Naive thymus-derived CD8-positive, alpha-beta T cell (primary cell): ENCODE results near the gene C1QBP. TPM values are rescaled to one million over a fixed set of nuclear protein-coding genes. Genes with fewer than 3 reads are reported as not detected.
"Not testable (repeated sequence)": the region's sequence is repeated elsewhere in the genome, so short reads cannot be mapped to it uniquely, and the experiment has no call there.

Source experiments
- ATAC-seq, 2 donors: fragments of 150-1000 bp; cut with Tn5 transposase in 1 of 2; sonication (Bioruptor Pico), chemical (Tn5 transposase) in 1 of 2; 1 replicate in 1 of 2; 2 replicates in 1 of 2; pipeline ENCODE4 v1.10.0; 2021; ENCODE audit warnings: mild to moderate bottlenecking in 2 of 2, moderate library complexity in 2 of 2
- POLR2A ChIA-PET: fragments of 350-600 bp; sonication (Branson Sonifier 250); formaldehyde crosslinking; loops from one replicate; lab custom pipeline; 2021; ENCODE audit warnings: antibody characterized with exemption; lab: Charles Lee
- DNase-seq, 10 donors: peaks; one replicate each; pipeline versions ENCODE4 v3.0.0 to v3.0.0-alpha.2; 2020 to 2022
- H3K27ac Mint-ChIP-seq, 10 donors: one replicate each; pipeline ENCODE4 v1.8.0; 2020 to 2022; ENCODE audit warnings: mild to moderate bottlenecking in 10 of 10, mixed read lengths in 10 of 10, moderate library complexity in 4 of 10, inconsistent platforms in 1 of 10
- H3K27me3 Mint-ChIP-seq, 5 donors: one replicate each; pipeline ENCODE4 v1.8.0; 2021 to 2022; ENCODE audit warnings: mixed read lengths in 5 of 5
- H3K36me3 Mint-ChIP-seq, 3 donors: one replicate each; pipeline ENCODE4 v1.8.0; 2020 to 2022; ENCODE audit warnings: mixed read lengths in 3 of 3, mild to moderate bottlenecking in 2 of 3, inconsistent platforms in 1 of 3
- H3K4me1 Mint-ChIP-seq, 4 donors: one replicate each; pipeline ENCODE4 v1.8.0; 2021 to 2022; ENCODE audit warnings: mixed read lengths in 4 of 4
- H3K4me3 Mint-ChIP-seq, 10 donors: one replicate each; pipeline ENCODE4 v1.8.0; 2020 to 2022; ENCODE audit warnings: mild to moderate bottlenecking in 10 of 10, mixed read lengths in 10 of 10, moderate library complexity in 6 of 10, inconsistent platforms in 1 of 10
- H3K9me3 Mint-ChIP-seq, 9 donors: one replicate each; pipeline ENCODE4 v1.8.0; 2020 to 2022; ENCODE audit warnings: mixed read lengths in 9 of 9, mild to moderate bottlenecking in 3 of 9, inconsistent platforms in 1 of 9, moderate library complexity in 1 of 9
- polyA plus RNA-seq, 3 donors: library from polyadenylated mRNA; unstranded; fragments of 300-500 nt; fragmentation: Illumina TruSeq; gene quantifications; one replicate each; pipeline ENCODE4 v1.2.3, GENCODE V29; 2021
- total RNA-seq, 8 experiments: library from RNA in 2 of 8; stranded (reverse) in 2 of 8; gene quantifications; one replicate each; pipeline ENCODE4 v1.2.3 and lab custom pipeline; 2021 to 2026

C1QBP gene
- total and polyA plus RNA-seq, 5 experiments from 2014 or later = 89.9 to 308 (median 276) TPM

DNA sequence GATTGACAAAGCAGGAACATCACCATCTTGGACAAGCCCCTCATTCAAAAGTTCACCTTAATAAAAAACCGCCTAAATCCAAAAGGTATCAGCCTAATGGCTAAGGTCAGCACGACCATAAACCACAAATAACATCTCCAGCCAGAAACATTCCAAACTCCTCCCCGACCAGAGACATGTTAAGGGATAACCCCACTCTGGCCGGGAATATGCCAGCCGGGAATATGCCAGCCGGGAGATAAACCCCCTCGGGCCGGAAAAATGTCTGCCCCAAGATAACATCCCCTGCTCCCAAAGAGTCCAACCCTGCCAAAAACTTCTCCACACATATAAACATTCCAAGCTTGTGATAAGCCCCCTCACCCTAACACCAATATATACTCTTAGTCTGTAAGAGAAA is 28.5 kb upstream of the C1QBP start:
- no peak for ATAC-seq
- peak overlapping the region; percentile 72 to 91 (median 84) for H3K4me3 Mint-ChIP-seq

DNA sequence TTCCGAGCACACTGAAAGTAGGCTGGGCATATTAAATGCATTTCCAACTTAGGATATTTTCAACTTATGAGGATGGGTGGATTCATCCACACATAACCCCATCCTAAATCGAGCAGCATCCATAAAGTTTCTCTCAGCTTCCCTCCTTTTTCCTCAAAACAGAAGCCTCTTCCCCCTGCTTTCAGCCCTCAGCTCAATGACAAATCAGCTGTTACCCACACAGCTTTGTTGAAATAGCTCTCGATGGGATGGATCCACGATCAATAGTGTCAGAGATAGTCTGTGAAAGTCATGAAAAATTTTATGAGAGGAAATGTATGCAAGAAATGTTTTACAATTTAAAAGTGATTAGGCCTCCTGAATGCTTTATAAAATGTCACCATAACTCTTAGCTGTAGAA is 27.3 kb upstream of the C1QBP start:
- peaks cover 0 to 21% (median 0%) of the 10 kb centered on the region in 3 donors for H3K36me3 Mint-ChIP-seq
- POLR2A ChIA-PET = no interaction called here
- no peak for DNase-seq
- H3K27me3 Mint-ChIP-seq = no peaks in the 10 kb centered on the region
- H3K4me3 Mint-ChIP-seq = peak overlapping the region in 1 of 10 donors; percentile 72
- no peaks in the 10 kb centered on the region for H3K9me3 Mint-ChIP-seq
- no peak for ATAC-seq
- H3K4me1 Mint-ChIP-seq = peaks cover 27 to 43% (median 39%) of the 10 kb centered on the region in 4 donors
- H3K27ac Mint-ChIP-seq = peak overlapping the region in 3 of 10 donors; percentile 35 to 36 (median 36)

More for the DNA sequence above, 28.5 kb upstream of the C1QBP start:
- no peaks in the 10 kb centered on the region for H3K27me3 Mint-ChIP-seq
- peak overlapping the region; percentile 3 to 85 (median 54) for H3K27ac Mint-ChIP-seq
- no peak for DNase-seq
- H3K36me3 Mint-ChIP-seq = peaks cover 0 to 22% (median 0%) of the 10 kb centered on the region in 3 donors
- POLR2A ChIA-PET = interaction anchor here (2.1 kb wide), 1 partner anchor 19 kb away, joined by 41 read pairs; the partner anchor contains the start of genes DERL2 and MIS12
- H3K9me3 Mint-ChIP-seq = no peaks in the 10 kb centered on the region
- peaks cover 26 to 43% (median 39%) of the 10 kb centered on the region in 4 donors for H3K4me1 Mint-ChIP-seq

- Mint-ChIP-seq H3K9me3 (no peaks in the 10 kb centered on the region), H3K4me1 (peaks cover 27 to 41% (median 38%) of the 10 kb centered on the region in 4 donors), H3K27ac (peak overlapping the region in 5 of 10 donors; percentile 1 to 61 (median 19)), H3K36me3 (peaks cover 0 to 35% (median 4%) of the 10 kb centered on the region in 3 donors), H3K4me3 (peak overlapping the region in 1 of 10 donors; percentile 26), H3K27me3 (no peaks in the 10 kb centered on the region)
- DNase-seq (no peak), ATAC-seq (no peak)
- POLR2A ChIA-PET = no interaction called here
These were observed 26.0 kb upstream of the C1QBP start for GRCh38 chr17:5464717-5465507.

DNA sequence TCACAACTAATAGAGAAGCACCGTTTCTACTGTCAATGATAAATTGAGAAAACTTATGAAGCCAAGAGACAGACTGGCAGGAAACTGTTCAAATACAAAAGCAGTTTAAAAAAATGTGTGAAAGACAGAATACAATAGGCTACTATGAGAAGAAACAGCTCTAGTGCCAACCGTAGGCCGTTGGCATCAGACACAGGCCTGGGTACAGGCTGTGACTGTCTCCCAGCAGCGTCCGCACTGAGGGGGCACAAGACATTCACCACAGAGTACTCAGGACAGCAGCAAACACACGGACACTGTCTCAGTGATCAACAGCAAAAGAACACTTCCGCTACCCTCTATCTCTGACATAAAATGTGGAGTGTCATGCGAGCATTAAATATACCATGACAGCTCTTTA is 7.8 kb upstream of the C1QBP start:
- no peak for DNase-seq
- Mint-ChIP-seq H3K9me3 (no peaks in the 10 kb centered on the region), H3K36me3 (peaks cover 0 to 89% (median 12%) of the 10 kb centered on the region in 3 donors), H3K27me3 (no peaks in the 10 kb centered on the region), H3K27ac (no peak overlapping the region), H3K4me1 (peaks cover 0 to 5% (median 0%) of the 10 kb centered on the region in 4 donors), H3K4me3 (no peak overlapping the region)
- no peak for ATAC-seq
- POLR2A ChIA-PET = interaction anchor here (1.5 kb wide), 1 partner anchor 7 kb away, joined by 5 read pairs; the partner anchor contains the start of gene C1QBP

GRCh38 chr17:5444209-5444608 is 5.3 kb upstream of the C1QBP start:
- Mint-ChIP-seq H3K4me1 (peaks cover 5 to 7% (median 6%) of the 10 kb centered on the region in 4 donors), H3K4me3 (no peak overlapping the region), H3K36me3 (peaks cover 0 to 65% (median 12%) of the 10 kb centered on the region in 3 donors), H3K27ac (no peak overlapping the region), H3K9me3 (no peaks in the 10 kb centered on the region), H3K27me3 (no peaks in the 10 kb centered on the region)
- no peak for ATAC-seq
- POLR2A ChIA-PET = no interaction called here
- no peak for DNase-seq

DNA sequence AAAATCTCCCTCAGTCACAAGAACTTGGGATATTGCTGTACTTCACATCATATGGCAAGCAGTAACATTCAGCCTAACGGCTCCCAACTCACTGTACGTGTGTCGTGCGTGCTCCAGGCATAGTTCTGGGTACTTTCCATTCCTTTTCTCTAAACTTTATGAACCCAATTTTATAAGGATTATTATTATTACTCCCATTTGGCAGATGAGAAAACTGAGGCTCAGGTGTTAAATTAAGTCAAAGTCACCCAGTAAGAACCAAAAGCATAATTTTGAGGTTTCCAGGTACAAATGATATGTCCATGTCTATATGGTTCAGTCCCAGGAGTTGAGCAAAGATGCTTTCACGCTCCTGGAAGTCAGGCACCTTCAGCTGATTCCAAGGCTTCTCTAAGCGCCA is 4.8 kb upstream of the C1QBP start:
- Mint-ChIP-seq H3K27ac (no peak overlapping the region), H3K4me3 (no peak overlapping the region), H3K9me3 (no peaks in the 10 kb centered on the region), H3K4me1 (peaks cover 5 to 8% (median 6%) of the 10 kb centered on the region in 4 donors), H3K36me3 (peaks cover 0 to 61% (median 10%) of the 10 kb centered on the region in 3 donors), H3K27me3 (no peaks in the 10 kb centered on the region)
- POLR2A ChIA-PET = no interaction called here
- ATAC-seq = no peak
- no peak for DNase-seq

DNA sequence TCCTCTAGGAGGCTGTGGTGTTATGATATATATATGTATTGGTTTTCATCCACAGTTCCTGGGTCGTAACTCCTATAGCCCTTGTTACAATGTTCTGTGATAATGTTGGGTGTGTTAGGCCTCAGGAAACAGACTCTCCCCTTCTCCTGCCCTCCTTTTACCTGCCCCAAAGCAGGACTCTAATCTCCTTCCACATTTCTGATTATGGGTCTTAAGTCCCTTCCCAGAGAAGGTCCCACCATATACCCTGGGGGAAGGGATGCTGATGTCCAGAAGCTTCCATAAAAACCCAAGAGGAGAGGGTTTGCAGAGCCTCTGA is 450 bp upstream of the C1QBP start:
- H3K4me1 Mint-ChIP-seq = peaks cover 8 to 38% (median 34%) of the 10 kb centered on the region in 4 donors
- ATAC-seq = no peak
- DNase-seq = no peak
- H3K27me3 Mint-ChIP-seq = no peaks in the 10 kb centered on the region
- peaks cover 0 to 53% (median 10%) of the 10 kb centered on the region in 3 donors for H3K36me3 Mint-ChIP-seq
- H3K4me3 Mint-ChIP-seq = peak overlapping the region; percentile 77 to 95 (median 90)
- H3K9me3 Mint-ChIP-seq = no peaks in the 10 kb centered on the region
- POLR2A ChIA-PET = interaction anchor here (0.6 to 3.0 kb wide), 14 partner anchors 8 to 248 kb away, joined by 3 to 19 read pairs (median 4); partner anchors contain the start of genes DERL2, DHX33, MIS12 and NUP88
- H3K27ac Mint-ChIP-seq = peak overlapping the region; percentile 84 to 99 (median 97)

DNA sequence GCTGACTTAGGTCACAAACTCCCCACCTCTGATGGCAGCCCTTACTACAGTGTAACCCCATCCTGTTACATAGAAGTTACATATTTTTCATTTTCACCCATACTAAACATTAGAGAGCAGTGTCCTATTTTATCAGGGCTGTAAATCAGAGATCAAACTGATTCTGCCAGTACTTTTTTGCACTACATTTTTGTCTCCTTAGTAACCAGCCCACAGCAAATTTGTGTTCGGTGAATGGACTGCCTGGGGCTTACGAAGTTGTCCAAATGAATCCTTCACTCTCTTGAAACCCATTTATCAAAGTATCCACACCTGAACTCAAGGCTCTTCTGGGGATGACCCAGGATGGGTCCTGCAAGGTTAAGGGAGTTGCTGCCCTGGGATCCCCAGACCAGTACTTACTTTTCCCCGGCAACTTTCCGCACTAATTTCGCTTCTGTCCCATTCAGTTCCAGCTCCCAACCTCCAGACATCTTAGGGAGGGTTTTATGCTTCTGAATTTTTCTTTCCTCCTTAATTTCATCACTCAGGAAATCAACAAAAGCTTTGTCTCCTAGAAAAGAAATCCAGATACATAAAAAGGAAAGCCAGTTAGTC is 1.1 kb downstream of the C1QBP start:
- no peaks in the 10 kb centered on the region for H3K27me3 Mint-ChIP-seq
- POLR2A ChIA-PET = interaction anchor here (2.2 to 3.0 kb wide), 2 partner anchors 19 to 31 kb away, joined by 8 to 19 read pairs; partner anchors contain the start of genes DHX33, NUP88 and RPAIN
- ATAC-seq = no peak
- H3K36me3 Mint-ChIP-seq = peaks cover 0 to 57% (median 12%) of the 10 kb centered on the region in 3 donors
- no peaks in the 10 kb centered on the region for H3K9me3 Mint-ChIP-seq
- peak overlapping the region; percentile 77 to 93 (median 85) for H3K4me3 Mint-ChIP-seq
- DNase-seq = no peak
- peak overlapping the region; percentile 37 to 95 (median 88) for H3K27ac Mint-ChIP-seq
- peaks cover 11 to 38% (median 34%) of the 10 kb centered on the region in 4 donors for H3K4me1 Mint-ChIP-seq

DNA sequence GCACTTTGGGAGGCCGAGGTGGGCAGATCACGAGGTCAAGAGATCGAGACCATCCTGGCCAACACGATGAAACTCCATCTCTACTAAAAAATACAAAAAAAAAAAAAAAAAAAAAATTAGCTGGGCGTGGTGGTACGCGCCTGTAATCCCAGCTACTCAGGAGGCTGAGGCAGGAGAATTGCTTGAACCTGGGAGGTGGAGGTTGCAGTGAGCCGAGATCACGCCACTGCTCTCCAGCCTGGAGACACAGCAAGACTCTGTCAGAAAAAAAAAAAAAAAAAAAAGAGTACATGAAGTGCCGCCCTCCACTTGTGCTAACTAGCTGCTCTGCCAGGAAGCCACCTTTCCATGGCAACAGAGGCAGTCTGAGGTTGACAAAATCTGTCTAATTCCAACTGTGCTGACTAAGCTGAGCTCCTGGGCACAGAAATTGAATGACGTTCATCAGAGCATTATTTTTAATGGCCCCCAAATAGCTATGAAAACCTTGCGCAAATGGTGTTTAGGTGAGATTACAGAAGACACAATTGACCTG is 3.1 kb downstream of the C1QBP start:
- H3K36me3 Mint-ChIP-seq = peaks cover 1 to 69% (median 13%) of the 10 kb centered on the region in 3 donors
- H3K27ac Mint-ChIP-seq = peak overlapping the region in 9 of 10 donors; percentile 50 to 89 (median 69)
- not testable (repeated sequence) for DNase-seq, H3K27me3 Mint-ChIP-seq, H3K9me3 Mint-ChIP-seq, ATAC-seq
- peaks cover 14 to 38% (median 34%) of the 10 kb centered on the region in 4 donors for H3K4me1 Mint-ChIP-seq
- H3K4me3 Mint-ChIP-seq = peak overlapping the region in 3 of 10 donors; percentile 23 to 49 (median 28)
- POLR2A ChIA-PET = interaction anchor here (0.7 to 1.3 kb wide), 3 partner anchors 16 to 230 kb away, joined by 3 to 9 read pairs (median 3); partner anchors contain the start of genes DERL2, MIS12, NUP88 and RPAIN

DNA sequence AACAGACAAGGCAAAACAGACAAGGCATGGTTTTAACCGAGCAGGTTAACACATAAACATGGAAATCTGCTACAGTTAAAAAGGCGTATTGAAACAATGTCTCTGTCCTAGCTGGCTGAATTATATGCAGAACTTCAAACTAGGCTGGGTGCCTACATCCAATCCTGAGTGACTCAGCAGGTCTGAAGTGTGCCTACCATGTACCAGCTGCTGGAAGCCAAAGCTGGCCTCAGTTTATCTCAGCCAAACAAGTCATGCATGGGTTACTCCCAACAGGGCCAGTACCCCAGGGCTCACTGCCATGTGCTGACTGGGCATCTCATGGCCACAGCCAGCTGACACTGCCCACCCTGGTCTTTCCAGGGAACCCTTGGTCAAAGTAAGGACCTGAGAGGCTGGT is 4.0 kb downstream of the C1QBP start:
- Mint-ChIP-seq H3K36me3 (peaks cover 5 to 75% (median 17%) of the 10 kb centered on the region in 3 donors), H3K27ac (peak overlapping the region in 4 of 10 donors; percentile 19 to 61 (median 56))
- POLR2A ChIA-PET = no interaction called here

GRCh38 chr17:5431949-5432556 is 6.9 kb downstream of the C1QBP start:
- Mint-ChIP-seq H3K4me3 (no peak overlapping the region), H3K27ac (peak overlapping the region in 7 of 10 donors; percentile 4 to 79 (median 20)), H3K27me3 (no peaks in the 10 kb centered on the region), H3K9me3 (no peaks in the 10 kb centered on the region), H3K36me3 (peaks cover 5 to 95% (median 17%) of the 10 kb centered on the region in 3 donors), H3K4me1 (peaks cover 12 to 18% (median 15%) of the 10 kb centered on the region in 4 donors)
- POLR2A ChIA-PET = interaction anchor here (0.9 kb wide), 1 partner anchor 13 kb away, joined by 5 read pairs; the partner anchor contains the start of genes NUP88 and RPAIN
- ATAC-seq (no peak), DNase-seq (no peak)

More for the DNA sequence above, 4.0 kb downstream of the C1QBP start:
- no peaks in the 10 kb centered on the region for H3K27me3 Mint-ChIP-seq
- no peaks in the 10 kb centered on the region for H3K9me3 Mint-ChIP-seq
- DNase-seq = no peak
- ATAC-seq = no peak
- H3K4me3 Mint-ChIP-seq = peak overlapping the region in 1 of 10 donors; percentile 10
- H3K4me1 Mint-ChIP-seq = peaks cover 17 to 38% (median 34%) of the 10 kb centered on the region in 4 donors

GRCh38 chr17:5431234-5431633 is 7.7 kb downstream of the C1QBP start:
- Mint-ChIP-seq H3K27ac (peak overlapping the region in 5 of 10 donors; percentile 28 to 79 (median 69)), H3K4me1 (peaks cover 3 to 14% (median 9%) of the 10 kb centered on the region in 4 donors), H3K36me3 (peaks cover 5 to 88% (median 14%) of the 10 kb centered on the region in 3 donors)
- not testable (repeated sequence) for H3K27me3 Mint-ChIP-seq, H3K4me3 Mint-ChIP-seq, H3K9me3 Mint-ChIP-seq, ATAC-seq, DNase-seq
- POLR2A ChIA-PET = interaction anchor here (0.5 kb wide), 1 partner anchor 234 kb away, joined by 4 read pairs; no protein-coding TSS in a partner anchor
